OCI-LY7 (cell line): ENCODE measurements around the gene MPC1. TPM values are rescaled to one million over a fixed set of nuclear protein-coding genes. Genes with fewer than 3 reads are reported as not detected.

Experiments used
- BruUV-seq: library from RNA; stranded (reverse); fragments of 400-500 nt; replicated peaks from 2 replicates; lab custom pipeline; 2021; lab: Mats Ljungman, UMichigan
- CTCF ChIA-PET: fragments of 300-600 bp; sonication (Branson Sonifier 250); formaldehyde crosslinking; loops from one replicate; lab custom pipeline; 2022; ENCODE audit warnings: antibody characterized with exemption; ENCODE audit not compliant: unreplicated experiment; lab: Charles Lee
- POLR2A ChIA-PET: fragments of 300-600 bp; sonication (Branson Sonifier 250); formaldehyde crosslinking; loops from one replicate; lab custom pipeline; 2022; ENCODE audit warnings: antibody characterized with exemption; lab: Charles Lee
- DNase-seq: peaks from one replicate; pipeline ENCODE4 v3.0.0-alpha.2; 2015; ENCODE audit warnings: low spot score
- H2AFZ ChIP-seq: fragments of 200-600 bp; sonication (generic), shearing (Covaris generic); 2 replicates; pipeline ENCODE4 v1.6.1; 2014; ENCODE audit warnings: mild to moderate bottlenecking, antibody characterized with exemption, low read length, moderate library complexity
- H3K27ac ChIP-seq: fragments of 200-600 bp; sonication (generic); 2 replicates; pipeline ENCODE4 v1.5.1; 2014; ENCODE audit warnings: mixed run types, low read depth, mild to moderate bottlenecking, moderate library complexity, low read length, inconsistent platforms; ENCODE audit not compliant: poor library complexity, severe bottlenecking
- H3K36me3 ChIP-seq: fragments of 200-600 bp; sonication (generic); 2 replicates; pipeline ENCODE4 v1.6.1; 2014; ENCODE audit warnings: mild to moderate bottlenecking, antibody characterized with exemption, low read length, moderate library complexity, mixed read lengths; ENCODE audit not compliant: insufficient read depth
- H3K4me1 ChIP-seq: fragments of 200-600 bp; sonication (generic); 2 replicates; pipeline ENCODE4 v1.5.1; 2014; ENCODE audit warnings: mild to moderate bottlenecking, low read length; ENCODE audit not compliant: insufficient read depth, poor library complexity, severe bottlenecking
- H3K4me2 ChIP-seq: fragments of 200-600 bp; sonication (generic); 2 replicates; pipeline ENCODE4 v1.6.1; 2014; ENCODE audit warnings: mild to moderate bottlenecking, low read length
- H3K4me3 ChIP-seq: fragments of 200-600 bp; sonication (generic); 2 replicates; pipeline ENCODE4 v1.5.1; 2014; ENCODE audit warnings: mild to moderate bottlenecking, low read depth, low read length; ENCODE audit not compliant: poor library complexity, severe bottlenecking
- H3K79me2 ChIP-seq: fragments of 200-600 bp; sonication (generic); 2 replicates; pipeline ENCODE4 v1.6.1; 2016; ENCODE audit warnings: low read depth, mild to moderate bottlenecking, low read length, moderate library complexity, mixed read lengths; ENCODE audit not compliant: insufficient read depth
- H3K9me2 ChIP-seq: fragments of 200-600 bp; sonication (generic); 2 replicates; pipeline ENCODE4 v1.6.1; 2016; ENCODE audit warnings: mild to moderate bottlenecking, low read length, mixed read lengths; ENCODE audit not compliant: insufficient read depth
- H3K9me3 ChIP-seq: fragments of 200-600 bp; sonication (generic); 2 replicates; pipeline ENCODE4 v1.6.1; 2014; ENCODE audit warnings: mild to moderate bottlenecking, mixed run types, low read length, mixed read lengths
- H4K20me1 ChIP-seq: fragments of 200-600 bp; sonication (generic); 2 replicates; pipeline ENCODE4 v1.6.1; 2014; ENCODE audit warnings: mild to moderate bottlenecking, antibody characterized with exemption, low read length, moderate library complexity, mixed read lengths; ENCODE audit not compliant: insufficient read depth
- EZH2phosphoT487 ChIP-seq: fragments of 200-600 bp; sonication (generic); IDR thresholded peaks from 2 replicates; pipeline ENCODE4 v1.6.1; 2018; ENCODE audit warnings: low read depth, borderline replicate concordance, mild to moderate bottlenecking, mixed run types, antibody characterized with exemption, low read length, moderate library complexity, mixed read lengths
- intact Hi-C: fragments of 100-400 bp; cut with micrococcal nuclease; formaldehyde crosslinking; loops from one replicate; pipeline ENCODE4 v1.10.0; 2022; ENCODE audit not compliant: unreplicated experiment
- total RNA-seq, 2 experiments: library from RNA; depleted of rRNA in 1 of 2; stranded (reverse); fragments of >200 nt in 1 of 2; shearing (Covaris generic) in 1 of 2; gene quantifications; 2 replicates each; pipeline ENCODE4 v1.2.3, GENCODE V29; 2014 to 2022
- TF ChIP-seq, protein P1 (sequence below): fragments of 200-600 bp; sonication (generic); conservative IDR thresholded peaks from 2 replicates; pipeline ENCODE4 v1.5.1; 2014; ENCODE audit warnings: mild to moderate bottlenecking, antibody characterized with exemption, low read length, moderate library complexity, mixed read lengths

The MPC1 gene
- total RNA-seq, 2 experiments from 2014 or later: 36.1 to 38.1 TPM

DNA sequence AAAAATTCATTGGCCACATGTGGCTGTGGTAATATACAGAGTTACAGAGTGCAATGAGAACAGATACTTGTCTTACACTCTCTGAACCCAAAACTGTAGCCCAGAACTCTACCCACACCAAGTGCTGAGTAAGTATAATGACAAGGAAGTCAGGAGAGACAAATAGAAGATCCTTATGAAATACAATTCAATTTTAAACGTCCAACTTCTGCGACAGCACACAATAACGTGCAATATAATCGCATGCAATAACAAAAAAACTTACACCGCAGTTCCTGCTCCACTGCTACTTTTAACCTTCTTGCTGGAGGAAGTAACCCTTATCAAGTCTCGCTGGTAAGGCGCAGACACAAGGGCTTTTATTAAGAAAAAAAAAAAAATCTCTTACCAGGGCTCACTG is 41.3 kb downstream of the MPC1 start:
- no peak for TF ChIP-seq EZH2phosphoT487
- TF ChIP-seq, protein P1, sequence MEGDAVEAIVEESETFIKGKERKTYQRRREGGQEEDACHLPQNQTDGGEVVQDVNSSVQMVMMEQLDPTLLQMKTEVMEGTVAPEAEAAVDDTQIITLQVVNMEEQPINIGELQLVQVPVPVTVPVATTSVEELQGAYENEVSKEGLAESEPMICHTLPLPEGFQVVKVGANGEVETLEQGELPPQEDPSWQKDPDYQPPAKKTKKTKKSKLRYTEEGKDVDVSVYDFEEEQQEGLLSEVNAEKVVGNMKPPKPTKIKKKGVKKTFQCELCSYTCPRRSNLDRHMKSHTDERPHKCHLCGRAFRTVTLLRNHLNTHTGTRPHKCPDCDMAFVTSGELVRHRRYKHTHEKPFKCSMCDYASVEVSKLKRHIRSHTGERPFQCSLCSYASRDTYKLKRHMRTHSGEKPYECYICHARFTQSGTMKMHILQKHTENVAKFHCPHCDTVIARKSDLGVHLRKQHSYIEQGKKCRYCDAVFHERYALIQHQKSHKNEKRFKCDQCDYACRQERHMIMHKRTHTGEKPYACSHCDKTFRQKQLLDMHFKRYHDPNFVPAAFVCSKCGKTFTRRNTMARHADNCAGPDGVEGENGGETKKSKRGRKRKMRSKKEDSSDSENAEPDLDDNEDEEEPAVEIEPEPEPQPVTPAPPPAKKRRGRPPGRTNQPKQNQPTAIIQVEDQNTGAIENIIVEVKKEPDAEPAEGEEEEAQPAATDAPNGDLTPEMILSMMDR: no peak
- H2AFZ ChIP-seq: no peak overlapping the region
- no TSS peak for BruUV-seq
- DNase-seq: peak; percentile 51
- H3K36me3 ChIP-seq: peaks cover 35% of the 10 kb centered on the region
- ChIA-PET CTCF (no interaction called here), POLR2A (interaction anchor here (0.7 kb wide), 3 partner anchors 123 to 1392 kb away, joined by 3 to 4 read pairs (median 3); no protein-coding TSS in a partner anchor)
- peak overlapping the region; percentile 97 for H3K4me3 ChIP-seq
- H3K79me2 ChIP-seq: peaks cover 61% of the 10 kb centered on the region
- H3K27ac ChIP-seq: peak overlapping the region; percentile 65
- peak overlapping the region; percentile 66 for H3K4me2 ChIP-seq
- peaks cover 25% of the 10 kb centered on the region for H3K4me1 ChIP-seq
- intact Hi-C loops: loop anchor here (10.0 kb wide), 1 partner anchor 613 kb away; the partner anchor contains the start of gene RNASET2
- no peaks in the 10 kb centered on the region for H3K9me2 ChIP-seq
- H4K20me1 ChIP-seq: peaks cover 6% of the 10 kb centered on the region
- H3K9me3 ChIP-seq: no peaks in the 10 kb centered on the region

GRCh38 chr6:166338854-166339253 is 43.9 kb downstream of the MPC1 start:
- DNase-seq: no peak
- peaks cover 61% of the 10 kb centered on the region for H3K36me3 ChIP-seq
- H3K4me2 ChIP-seq: no peak overlapping the region; the same call in 1 of the 2 replicates
- intact Hi-C loops: no loop called here
- H4K20me1 ChIP-seq: peaks cover 6% of the 10 kb centered on the region
- no peaks in the 10 kb centered on the region for H3K9me3 ChIP-seq
- ChIA-PET POLR2A (no interaction called here), CTCF (no interaction called here)
- H2AFZ ChIP-seq: no peak overlapping the region
- no peak overlapping the region for H3K4me3 ChIP-seq
- no TSS peak for BruUV-seq
- H3K9me2 ChIP-seq: no peaks in the 10 kb centered on the region
- TF ChIP-seq, protein P1: no peak
- no peak for TF ChIP-seq EZH2phosphoT487
- H3K4me1 ChIP-seq: peaks cover 32% of the 10 kb centered on the region
- H3K79me2 ChIP-seq: peaks cover 81% of the 10 kb centered on the region
- no peak overlapping the region for H3K27ac ChIP-seq

GRCh38 chr6:166336847-166337246 is 45.9 kb downstream of the MPC1 start:
- intact Hi-C loops: no loop called here
- Histone ChIP-seq H3K79me2 (peaks cover 90% of the 10 kb centered on the region), H3K9me2 (no peaks in the 10 kb centered on the region), H4K20me1 (peaks cover 6% of the 10 kb centered on the region), H3K4me3 (no peak overlapping the region), H3K9me3 (no peaks in the 10 kb centered on the region), H3K4me1 (peaks cover 38% of the 10 kb centered on the region), H3K4me2 (no peak overlapping the region), H3K27ac (no peak overlapping the region), H3K36me3 (peaks cover 68% of the 10 kb centered on the region), H2AFZ (no peak overlapping the region)
- ChIA-PET POLR2A (interaction anchor here (0.8 to 2.2 kb wide), 3 partner anchors 10 to 44 kb away, joined by 4 to 9 read pairs (median 7); no protein-coding TSS in a partner anchor), CTCF (no interaction called here)
- TF ChIP-seq EZH2phosphoT487: no peak
- TF ChIP-seq, protein P1: no peak
- no TSS peak for BruUV-seq
- no peak for DNase-seq
